Left ventricle myocardium inferior (tissue), 1 donor: ENCODE results near the gene PPP1R12B. TPM values are rescaled to one million over a fixed set of nuclear protein-coding genes. Genes with fewer than 3 reads are reported as not detected.
"Not testable (repeated sequence)": the region's sequence is repeated elsewhere in the genome, so short reads cannot be mapped to it uniquely, and the experiment has no call there.

Experiments used
- DNase-seq: peaks from one replicate; pipeline ENCODE4 v3.0.0-alpha.2; 2020
- H3K27ac ChIP-seq: fragments of 200-600 bp; replicated peaks from 2 replicates; pipeline ENCODE4 v1.8.0; 2021
- H3K27me3 ChIP-seq: fragments of 200-600 bp; 2 replicates; pipeline ENCODE4 v1.8.0; 2021; ENCODE audit warnings: low read depth
- H3K36me3 ChIP-seq: fragments of 200-600 bp; 2 replicates; pipeline ENCODE4 v1.8.0; 2021
- H3K4me1 ChIP-seq: fragments of 200-600 bp; 2 replicates; pipeline ENCODE4 v1.8.0; 2021
- H3K4me3 ChIP-seq: fragments of 200-600 bp; 2 replicates; pipeline ENCODE4 v1.8.0; 2021; ENCODE audit warnings: mild to moderate bottlenecking, moderate library complexity
- H3K9me3 ChIP-seq: fragments of 200-600 bp; replicated peaks from 2 replicates; pipeline ENCODE4 v1.8.0; 2021
- intact Hi-C: fragments of 100-400 bp; cut with micrococcal nuclease; formaldehyde crosslinking; loops from one replicate; pipeline ENCODE4 v1.11.0; 2022
- total RNA-seq: library from RNA; stranded (reverse); fragmentation: NEBNext Ultra II Directional; extraction: Animal tissue kit (Norgen Biotek cat#: 25700); gene quantifications from one replicate; pipeline ENCODE4 v1.2.1, GENCODE V29; 2021
- TF ChIP-seq, protein P1 (sequence below): fragments of 200-600 bp; IDR thresholded peaks from 2 replicates; pipeline ENCODE4 v1.8.0; 2021; ENCODE audit warnings: antibody characterized with exemption, mild to moderate bottlenecking, borderline replicate concordance
- donor health status: DM: no; HTN: yes; CAD: no; lungs with severe emphysema.

Gene PPP1R12B
- total RNA-seq, 1 donor from 2014 or later, result 706 TPM

DNA sequence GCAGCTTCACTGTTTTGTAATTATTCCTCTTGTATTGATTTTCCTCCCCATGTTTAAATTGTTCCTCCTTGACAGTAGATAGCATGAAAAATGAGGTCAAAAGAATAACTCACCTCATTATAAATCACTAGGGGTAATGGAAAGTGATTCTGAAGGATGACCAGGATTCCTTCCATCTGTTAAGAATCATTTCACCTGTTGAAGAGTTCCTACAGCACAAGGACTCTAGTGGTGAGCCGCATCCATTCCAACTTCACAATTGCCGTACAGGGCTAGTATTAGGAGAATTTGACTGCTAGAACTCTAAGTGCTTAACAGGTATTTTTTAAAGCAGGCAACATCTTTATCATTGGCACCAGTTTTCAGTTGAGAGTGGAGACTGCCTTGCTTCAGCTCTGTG is 13.7 kb downstream of the PPP1R12B start:
- no peaks in the 10 kb centered on the region for H3K27me3 ChIP-seq
- no peak for DNase-seq
- H3K9me3 ChIP-seq, result no peaks in the 10 kb centered on the region
- no peak overlapping the region for H3K4me3 ChIP-seq
- H3K4me1 ChIP-seq, result peaks cover 60% of the 10 kb centered on the region
- TF ChIP-seq, protein P1, sequence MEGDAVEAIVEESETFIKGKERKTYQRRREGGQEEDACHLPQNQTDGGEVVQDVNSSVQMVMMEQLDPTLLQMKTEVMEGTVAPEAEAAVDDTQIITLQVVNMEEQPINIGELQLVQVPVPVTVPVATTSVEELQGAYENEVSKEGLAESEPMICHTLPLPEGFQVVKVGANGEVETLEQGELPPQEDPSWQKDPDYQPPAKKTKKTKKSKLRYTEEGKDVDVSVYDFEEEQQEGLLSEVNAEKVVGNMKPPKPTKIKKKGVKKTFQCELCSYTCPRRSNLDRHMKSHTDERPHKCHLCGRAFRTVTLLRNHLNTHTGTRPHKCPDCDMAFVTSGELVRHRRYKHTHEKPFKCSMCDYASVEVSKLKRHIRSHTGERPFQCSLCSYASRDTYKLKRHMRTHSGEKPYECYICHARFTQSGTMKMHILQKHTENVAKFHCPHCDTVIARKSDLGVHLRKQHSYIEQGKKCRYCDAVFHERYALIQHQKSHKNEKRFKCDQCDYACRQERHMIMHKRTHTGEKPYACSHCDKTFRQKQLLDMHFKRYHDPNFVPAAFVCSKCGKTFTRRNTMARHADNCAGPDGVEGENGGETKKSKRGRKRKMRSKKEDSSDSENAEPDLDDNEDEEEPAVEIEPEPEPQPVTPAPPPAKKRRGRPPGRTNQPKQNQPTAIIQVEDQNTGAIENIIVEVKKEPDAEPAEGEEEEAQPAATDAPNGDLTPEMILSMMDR, result no peak
- H3K27ac ChIP-seq, result peak overlapping the region; percentile 32
- no peaks in the 10 kb centered on the region for H3K36me3 ChIP-seq
- intact Hi-C loops, result no loop called here

DNA sequence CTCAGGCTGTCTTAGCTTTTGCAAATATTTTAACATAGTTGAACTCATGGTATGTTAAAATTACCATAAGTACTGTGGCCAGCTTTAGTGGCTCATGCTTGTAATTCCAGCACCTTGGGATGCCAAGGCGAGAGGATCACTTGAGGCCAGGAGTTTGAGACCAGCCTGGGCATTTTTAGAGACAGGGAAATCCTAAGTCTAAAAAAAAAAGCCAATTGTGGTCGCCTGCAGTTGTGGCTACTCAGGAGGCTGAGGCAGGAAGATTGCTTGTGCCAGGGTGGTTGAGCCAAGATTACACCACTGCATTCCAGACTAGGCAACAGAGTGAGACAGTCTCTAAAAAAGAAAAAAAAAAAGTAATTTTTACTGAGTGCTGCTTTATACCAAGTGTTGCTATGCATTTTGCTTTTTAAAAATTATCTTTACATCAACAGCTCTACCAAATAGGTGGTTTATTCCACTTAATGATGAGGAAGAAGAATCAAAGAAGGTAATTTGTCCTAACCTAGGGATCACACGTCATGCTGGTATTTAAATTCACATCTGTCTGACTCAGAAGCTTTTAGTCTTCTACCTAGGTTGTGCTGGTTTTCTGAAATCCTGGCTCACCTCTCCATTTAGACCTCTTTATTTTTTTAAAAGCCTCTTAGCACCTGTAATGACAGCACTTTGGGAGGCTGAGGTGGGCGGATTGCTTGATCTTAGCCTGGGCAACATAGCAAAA is 16.8 kb downstream of the PPP1R12B start:
- TF ChIP-seq, protein P1, result no peak
- Histone ChIP-seq H3K9me3 (no peaks in the 10 kb centered on the region), H3K4me3 (no peak overlapping the region), H3K27me3 (no peaks in the 10 kb centered on the region), H3K27ac (no peak overlapping the region), H3K36me3 (no peaks in the 10 kb centered on the region), H3K4me1 (peaks cover 60% of the 10 kb centered on the region)
- DNase-seq, result no peak
- intact Hi-C loops, result no loop called here

DNA sequence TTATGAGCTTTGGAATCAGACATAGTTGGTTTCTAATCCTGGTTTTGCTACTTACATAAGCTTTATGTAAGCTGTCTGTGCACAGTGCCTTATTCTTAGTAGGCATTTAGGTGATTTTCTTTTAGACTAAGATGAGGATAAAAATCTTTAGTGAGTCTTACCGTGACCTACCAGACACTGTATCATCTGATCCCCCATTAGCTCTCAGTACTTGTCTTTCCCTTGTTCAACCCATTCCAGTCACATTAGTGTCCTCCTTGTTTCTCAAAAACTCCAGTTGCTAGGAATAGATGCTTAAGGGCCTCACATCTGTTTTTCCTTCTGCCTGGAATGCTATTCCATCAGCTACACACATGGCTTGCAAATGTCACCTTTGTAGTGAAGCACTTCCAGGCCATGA is 18.8 kb downstream of the PPP1R12B start:
- intact Hi-C loops, result no loop called here
- Histone ChIP-seq H3K27me3 (no peaks in the 10 kb centered on the region), H3K4me1 (peaks cover 53% of the 10 kb centered on the region), H3K4me3 (no peak overlapping the region), H3K27ac (peak overlapping the region; percentile 34), H3K9me3 (no peaks in the 10 kb centered on the region), H3K36me3 (no peaks in the 10 kb centered on the region)
- DNase-seq, result no peak
- TF ChIP-seq, protein P1, result no peak

DNA sequence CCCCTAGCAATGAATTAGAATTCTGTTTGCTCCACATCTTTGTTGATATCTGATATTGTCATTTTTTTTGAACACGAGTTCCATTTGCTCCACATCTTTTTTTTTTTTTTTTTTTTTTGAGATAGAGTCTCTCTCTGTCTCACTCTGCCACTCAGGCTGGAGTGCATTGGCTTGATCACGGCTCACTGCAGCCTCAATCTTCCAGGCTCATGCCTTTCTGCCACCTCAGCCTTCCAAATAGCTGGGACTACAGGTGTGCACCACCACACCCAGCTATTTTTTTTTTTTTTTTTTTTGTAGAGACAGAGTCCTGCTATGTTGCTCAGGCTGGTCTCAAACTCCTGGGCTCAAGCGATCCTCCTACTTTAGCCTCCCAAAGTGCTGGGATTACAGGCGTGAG is 22.4 kb downstream of the PPP1R12B start:
- intact Hi-C loops, H3K4me3 ChIP-seq, H3K27ac ChIP-seq, H3K27me3 ChIP-seq, H3K36me3 ChIP-seq, DNase-seq, H3K9me3 ChIP-seq: not testable (repeated sequence)
- H3K4me1 ChIP-seq, result peaks cover 43% of the 10 kb centered on the region

DNA sequence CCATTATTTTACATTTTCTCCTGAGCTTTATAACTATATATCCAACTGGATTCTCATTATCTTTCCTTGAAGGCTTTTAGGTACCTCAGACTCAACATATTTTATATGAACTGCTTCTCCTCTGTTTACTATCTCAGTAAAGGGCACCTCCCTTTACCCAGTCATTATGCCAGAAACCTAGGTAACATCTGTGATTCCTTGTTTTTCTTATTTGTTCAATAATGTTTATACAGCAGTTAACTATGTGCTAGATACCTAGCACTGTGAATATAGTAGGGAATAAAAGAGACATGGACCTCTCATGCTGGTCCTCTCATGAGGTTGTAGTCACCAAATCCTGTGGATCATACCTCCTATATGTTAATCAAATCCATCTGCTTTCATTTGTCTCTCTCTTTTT is 25.6 kb downstream of the PPP1R12B start:
- Histone ChIP-seq H3K4me1 (peaks cover 41% of the 10 kb centered on the region), H3K27me3 (no peaks in the 10 kb centered on the region), H3K9me3 (no peaks in the 10 kb centered on the region), H3K36me3 (peaks cover 3% of the 10 kb centered on the region), H3K4me3 (no peak overlapping the region), H3K27ac (no peak overlapping the region)
- TF ChIP-seq, protein P1, result no peak
- no peak for DNase-seq
- intact Hi-C loops, result no loop called here

DNA sequence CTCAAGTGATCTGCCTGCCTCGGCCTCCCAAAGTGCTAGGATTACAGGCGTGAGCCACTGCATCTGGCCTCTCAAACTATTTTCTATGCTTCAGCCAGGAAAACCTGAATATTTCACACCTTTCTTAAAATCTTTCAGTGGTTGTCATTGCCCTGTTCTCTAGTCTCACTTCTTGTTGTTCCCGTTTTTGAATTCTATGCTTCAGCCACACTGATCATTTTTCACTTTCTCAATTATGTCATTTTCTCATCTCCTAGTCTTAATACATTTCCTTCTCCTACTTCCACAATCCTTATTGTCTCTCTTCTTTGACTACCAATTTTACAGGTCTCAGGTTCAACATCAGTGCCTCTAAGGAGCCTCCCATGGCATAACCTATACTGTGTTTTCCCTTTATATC is 26.7 kb downstream of the PPP1R12B start:
- H3K4me3 ChIP-seq, intact Hi-C loops, H3K27me3 ChIP-seq, H3K36me3 ChIP-seq, H3K9me3 ChIP-seq, DNase-seq, H3K27ac ChIP-seq: not testable (repeated sequence)
- peaks cover 51% of the 10 kb centered on the region for H3K4me1 ChIP-seq
